H54 (cell line): ENCODE measurements around the gene CDH22.

Source experiments
- DNase-seq: peaks from one replicate; pipeline ENCODE4 v3.0.0; 2011; ENCODE audit warnings: low spot score, mixed read lengths; ENCODE audit not compliant: insufficient read length
- FAIRE-seq: peaks from 3 replicates; lab custom pipeline; 2011; peaks lifted over from hg19 to GRCh38; lab: Jason Lieb, UNC
- POLR2A ChIP-seq: IDR thresholded peaks from 2 replicates; pipeline ENCODE4 v1.6.1; 2011; ENCODE audit warnings: low read depth, mild to moderate bottlenecking, low read length

CDH22 gene

GRCh38 chr20:46305331-46305972 is 2.8 kb downstream of the CDH22 start:
- FAIRE-seq, result no peak
- no peak for DNase-seq
- no peak for TF ChIP-seq POLR2A

DNA sequence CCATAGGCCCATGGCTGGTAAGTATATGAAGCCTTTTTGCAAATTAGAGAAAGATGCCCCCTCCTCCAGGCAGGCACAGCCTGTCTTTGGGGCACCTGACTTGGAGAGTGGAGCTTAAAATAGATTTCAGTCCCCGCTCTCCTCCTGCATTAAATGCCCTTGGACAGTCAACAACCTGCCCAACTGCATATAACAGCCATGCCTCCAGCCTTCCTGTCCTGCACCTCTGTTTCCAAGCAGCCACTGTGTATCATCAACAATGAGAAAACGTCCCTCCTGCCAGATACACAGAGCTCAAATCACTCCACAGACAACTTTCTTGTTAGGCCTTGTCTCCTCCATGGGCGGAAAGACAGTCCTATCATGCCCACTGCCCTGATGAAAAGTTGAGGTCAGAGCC is 3.4 kb downstream of the CDH22 start:
- no peak for DNase-seq
- TF ChIP-seq POLR2A, result no peak
- no peak for FAIRE-seq

- DNase-seq (no peak), FAIRE-seq (no peak)
- no peak for TF ChIP-seq POLR2A
Measured at GRCh38 chr20:46304361-46304760, 3.9 kb downstream of the CDH22 start.

DNA sequence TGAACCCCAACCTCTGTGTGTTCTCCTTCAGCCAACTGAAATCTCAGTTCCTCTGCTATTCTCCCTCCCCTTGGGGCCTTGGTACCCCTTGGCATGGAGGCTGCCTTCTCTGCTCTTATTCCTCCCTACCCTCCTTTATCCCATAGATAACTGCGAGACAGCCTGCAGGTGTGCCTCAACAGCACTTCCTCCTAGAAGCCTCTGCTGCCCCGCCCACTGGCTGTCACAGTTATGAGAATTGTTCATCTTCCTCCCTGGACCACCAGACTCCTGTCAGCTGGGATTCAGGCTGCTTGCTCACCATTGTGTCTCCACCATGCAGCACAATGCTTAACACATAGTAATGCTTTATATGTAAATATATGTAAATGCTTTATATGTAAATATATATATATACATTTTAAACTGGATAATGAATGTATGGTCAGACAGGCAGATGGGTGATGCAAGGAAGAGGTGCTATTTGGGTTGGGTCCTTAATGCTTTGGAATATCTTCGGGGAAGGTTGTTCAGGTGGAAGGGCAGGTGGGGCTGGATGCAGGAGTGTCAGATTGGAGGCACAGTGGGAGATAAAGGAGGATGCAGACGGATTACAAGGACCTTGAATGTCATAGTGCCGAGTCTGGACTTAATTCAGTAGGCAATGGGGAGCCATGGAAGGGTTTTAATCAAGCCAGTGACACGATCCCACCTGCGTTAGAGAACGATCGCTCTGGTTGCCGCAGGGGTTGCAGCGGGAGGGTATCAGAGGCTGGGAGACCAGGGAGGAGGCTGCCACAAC is 4.9 kb downstream of the CDH22 start:
- no peak for TF ChIP-seq POLR2A
- FAIRE-seq (no peak), DNase-seq (no peak)

DNA sequence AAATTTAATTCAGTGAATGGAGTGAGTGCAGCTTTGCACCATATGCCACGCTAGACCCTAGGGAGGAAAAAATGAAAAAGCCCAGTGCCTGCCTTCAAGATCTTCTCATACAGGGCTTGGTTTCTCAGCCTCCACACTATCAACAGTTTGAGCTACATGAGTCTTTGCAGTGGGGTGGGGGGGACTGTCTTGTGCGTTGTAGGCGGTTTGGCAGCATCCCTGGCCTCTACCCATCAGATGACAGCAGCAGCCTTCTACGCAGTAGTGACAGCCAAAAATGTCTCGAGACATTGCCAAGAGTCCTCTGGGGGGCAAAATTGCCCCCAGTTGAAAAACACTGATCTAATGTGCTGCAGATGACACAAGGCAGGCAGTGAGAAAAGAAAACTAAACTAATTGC is 6.2 kb downstream of the CDH22 start:
- DNase-seq, result no peak
- FAIRE-seq, result no peak
- TF ChIP-seq POLR2A, result no peak

GRCh38 chr20:46300281-46300680 is 8.0 kb downstream of the CDH22 start:
- TF ChIP-seq POLR2A, result no peak
- no peak for DNase-seq
- no peak for FAIRE-seq

GRCh38 chr20:46299078-46299477 is 9.2 kb downstream of the CDH22 start:
- no peak for DNase-seq
- FAIRE-seq, result no peak
- TF ChIP-seq POLR2A, result no peak

GRCh38 chr20:46298374-46298773 is 9.9 kb downstream of the CDH22 start:
- FAIRE-seq, result no peak
- DNase-seq, result no peak
- no peak for TF ChIP-seq POLR2A

GRCh38 chr20:46296526-46297250 is 11.6 kb downstream of the CDH22 start:
- no peak for DNase-seq
- no peak for FAIRE-seq

GRCh38 chr20:46293084-46293483 is 15.2 kb downstream of the CDH22 start:
- DNase-seq (peak; percentile 52), FAIRE-seq (no peak)
- TF ChIP-seq POLR2A, result no peak

More at GRCh38 chr20:46296526-46297250, 11.6 kb downstream of the CDH22 start:
- TF ChIP-seq POLR2A, result no peak

DNA sequence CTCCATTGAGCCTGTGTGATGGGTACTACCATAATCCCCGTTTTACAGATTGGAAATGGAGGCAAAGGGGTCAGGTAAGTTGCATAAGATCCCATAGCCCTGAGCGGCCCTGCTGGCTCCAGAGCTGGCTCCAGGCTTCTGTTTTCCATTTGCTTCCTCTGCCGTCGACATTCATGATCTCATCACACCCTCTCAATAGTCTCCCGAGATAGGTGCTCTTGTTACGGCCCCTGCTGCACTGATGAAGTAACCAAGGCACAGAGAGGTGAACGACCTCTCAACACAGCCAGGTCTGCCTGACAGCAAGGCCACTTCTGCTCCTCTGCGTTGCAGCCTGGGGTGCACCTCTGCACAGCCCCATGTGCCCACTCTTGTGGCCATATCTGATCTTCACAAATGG is 16.9 kb downstream of the CDH22 start:
- no peak for TF ChIP-seq POLR2A
- DNase-seq (no peak), FAIRE-seq (no peak)

- DNase-seq (no peak), FAIRE-seq (no peak)
- TF ChIP-seq POLR2A, result no peak
Measured at GRCh38 chr20:46289432-46289831, 18.9 kb downstream of the CDH22 start.

DNA sequence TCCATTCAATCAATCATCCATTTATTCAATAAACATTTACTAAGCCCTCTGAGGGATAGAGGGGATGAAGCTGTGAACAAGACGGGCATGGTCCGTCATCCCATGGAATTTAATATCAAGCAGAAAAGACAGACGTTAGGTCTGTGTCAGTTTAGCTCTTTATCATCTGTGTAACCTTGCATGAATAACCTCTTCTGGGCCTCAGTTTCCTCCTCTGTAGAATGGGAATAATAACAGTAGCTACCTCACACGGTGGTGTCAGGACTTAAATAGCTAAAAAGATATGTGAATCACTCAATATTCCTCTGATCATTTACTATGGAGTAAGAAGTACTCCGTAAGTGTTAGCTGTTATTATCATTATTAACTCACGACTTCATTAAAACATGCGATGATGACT is 21.3 kb downstream of the CDH22 start:
- DNase-seq (no peak), FAIRE-seq (no peak)
- TF ChIP-seq POLR2A, result no peak

GRCh38 chr20:46286382-46286781 is 21.9 kb downstream of the CDH22 start:
- DNase-seq (no peak), FAIRE-seq (no peak)

GRCh38 chr20:46285740-46286139 is 22.6 kb downstream of the CDH22 start:
- FAIRE-seq (no peak), DNase-seq (no peak)
- TF ChIP-seq POLR2A, result no peak

More at GRCh38 chr20:46286382-46286781, 21.9 kb downstream of the CDH22 start:
- TF ChIP-seq POLR2A, result no peak
